Adipocyte (in vitro differentiated cells): ENCODE data around the gene KIF2A.
A peak's percentile ranks its signal among the peaks of the same experiment; 100 is the strongest.

Experiments
- DNase-seq: peaks from one replicate; pipeline ENCODE4 v3.0.0-alpha.2; 2015; ENCODE audit warnings: low read depth
- H3K27me3 ChIP-seq: replicated peaks from 2 replicates; pipeline ENCODE4 v1.7.0; 2013; ENCODE audit warnings: mild to moderate bottlenecking, low read length, moderate library complexity; ENCODE audit not compliant: control insufficient read depth, insufficient read depth
- H3K36me3 ChIP-seq: 2 replicates; pipeline ENCODE4 v1.7.0; 2013; ENCODE audit warnings: low read length, mild to moderate bottlenecking, moderate library complexity; ENCODE audit not compliant: control insufficient read depth, insufficient read depth, severe bottlenecking
- H3K4me1 ChIP-seq: 2 replicates; pipeline ENCODE4 v1.7.0; 2013; ENCODE audit warnings: mild to moderate bottlenecking, low read length, moderate library complexity; ENCODE audit not compliant: control insufficient read depth, insufficient read depth
- H3K4me3 ChIP-seq: 2 replicates; pipeline ENCODE4 v1.7.0; 2013; ENCODE audit warnings: mild to moderate bottlenecking, low read length, moderate library complexity
- H3K9ac ChIP-seq: 2 replicates; pipeline ENCODE4 v1.7.0; 2013; ENCODE audit warnings: mild to moderate bottlenecking, low read length, moderate library complexity
- H3K9me3 ChIP-seq: 2 replicates; pipeline ENCODE4 v1.7.0; 2013; ENCODE audit warnings: mild to moderate bottlenecking, low read length, moderate library complexity; ENCODE audit not compliant: control insufficient read depth

The KIF2A gene

GRCh38 chr5:62305715-62306322 lies at the start of gene KIF2A:
Gene KIF2A (plus strand): TSS chr5:62306206. CDS start chr5:62306473, 267 bp downstream.
- peak within 1 kb of the TSS; percentile 90 for H3K4me3 ChIP-seq
- H3K36me3 ChIP-seq, result no peaks in the 10 kb centered on the region
- peak within 1 kb of the TSS; percentile 86 for H3K9ac ChIP-seq
- no peaks in the 10 kb centered on the region for H3K9me3 ChIP-seq
- DNase-seq, result peak; percentile 98
- peaks cover 17% of the 10 kb centered on the region for H3K4me1 ChIP-seq
- H3K27me3 ChIP-seq, result no peaks in the 10 kb centered on the region

- no peak overlapping the region for H3K4me3 ChIP-seq
- no peaks in the 10 kb centered on the region for H3K27me3 ChIP-seq
- no peak for DNase-seq
- H3K9ac ChIP-seq, result no peak overlapping the region
- H3K9me3 ChIP-seq, result no peaks in the 10 kb centered on the region
- peaks cover 14% of the 10 kb centered on the region for H3K4me1 ChIP-seq
- H3K36me3 ChIP-seq, result no peaks in the 10 kb centered on the region
Observed at GRCh38 chr5:62257020-62257367, 49.0 kb upstream of the KIF2A start.

GRCh38 chr5:62258654-62259053 lies 47.4 kb upstream of the KIF2A start:
- Histone ChIP-seq H3K4me1 (peaks cover 14% of the 10 kb centered on the region), H3K27me3 (no peaks in the 10 kb centered on the region), H3K9me3 (no peaks in the 10 kb centered on the region), H3K36me3 (no peaks in the 10 kb centered on the region), H3K4me3 (no peak overlapping the region), H3K9ac (no peak overlapping the region)
- no peak for DNase-seq

GRCh38 chr5:62259699-62260250 lies 46.2 kb upstream of the KIF2A start:
- Histone ChIP-seq H3K4me3 (no peak overlapping the region), H3K27me3 (no peaks in the 10 kb centered on the region), H3K36me3 (no peaks in the 10 kb centered on the region), H3K9me3 (no peaks in the 10 kb centered on the region), H3K4me1 (peaks cover 14% of the 10 kb centered on the region), H3K9ac (no peak overlapping the region)
- peak; percentile 13 for DNase-seq

- peak; percentile 46 for DNase-seq
- no peaks in the 10 kb centered on the region for H3K27me3 ChIP-seq
Observed at GRCh38 chr5:62260513-62260912, 45.5 kb upstream of the KIF2A start.

GRCh38 chr5:62263401-62263800 lies 42.6 kb upstream of the KIF2A start:
- no peak for DNase-seq
- peaks cover 14% of the 10 kb centered on the region for H3K4me1 ChIP-seq
- no peaks in the 10 kb centered on the region for H3K36me3 ChIP-seq
- no peak overlapping the region for H3K4me3 ChIP-seq
- no peak overlapping the region for H3K9ac ChIP-seq
- no peaks in the 10 kb centered on the region for H3K9me3 ChIP-seq
- H3K27me3 ChIP-seq, result no peaks in the 10 kb centered on the region

More at GRCh38 chr5:62260513-62260912, 45.5 kb upstream of the KIF2A start:
- Histone ChIP-seq H3K4me1 (peaks cover 14% of the 10 kb centered on the region), H3K9me3 (no peaks in the 10 kb centered on the region), H3K9ac (no peak overlapping the region), H3K36me3 (no peaks in the 10 kb centered on the region), H3K4me3 (no peak overlapping the region)

GRCh38 chr5:62265648-62266112 lies 40.3 kb upstream of the KIF2A start:
- Histone ChIP-seq H3K4me1 (peaks cover 3% of the 10 kb centered on the region), H3K36me3 (no peaks in the 10 kb centered on the region), H3K9ac (no peak overlapping the region), H3K27me3 (no peaks in the 10 kb centered on the region), H3K9me3 (no peaks in the 10 kb centered on the region), H3K4me3 (no peak overlapping the region)
- DNase-seq, result no peak

GRCh38 chr5:62266573-62266972 lies 39.4 kb upstream of the KIF2A start:
- H3K27me3 ChIP-seq, result no peaks in the 10 kb centered on the region
- no peak overlapping the region for H3K9ac ChIP-seq
- DNase-seq, result no peak
- H3K9me3 ChIP-seq, result no peaks in the 10 kb centered on the region
- H3K4me3 ChIP-seq, result no peak overlapping the region
- no peaks in the 10 kb centered on the region for H3K4me1 ChIP-seq
- H3K36me3 ChIP-seq, result no peaks in the 10 kb centered on the region

GRCh38 chr5:62268234-62268633 lies 37.8 kb upstream of the KIF2A start:
- DNase-seq, result no peak
- Histone ChIP-seq H3K9me3 (no peaks in the 10 kb centered on the region), H3K4me1 (no peaks in the 10 kb centered on the region), H3K36me3 (no peaks in the 10 kb centered on the region), H3K27me3 (no peaks in the 10 kb centered on the region), H3K4me3 (no peak overlapping the region), H3K9ac (no peak overlapping the region)

GRCh38 chr5:62268792-62269191 lies 37.2 kb upstream of the KIF2A start:
- H3K36me3 ChIP-seq, result no peaks in the 10 kb centered on the region
- no peaks in the 10 kb centered on the region for H3K9me3 ChIP-seq
- no peak for DNase-seq
- H3K9ac ChIP-seq, result no peak overlapping the region
- no peaks in the 10 kb centered on the region for H3K27me3 ChIP-seq
- H3K4me3 ChIP-seq, result no peak overlapping the region
- H3K4me1 ChIP-seq, result no peaks in the 10 kb centered on the region

GRCh38 chr5:62271370-62271769 lies 34.6 kb upstream of the KIF2A start:
- no peaks in the 10 kb centered on the region for H3K9me3 ChIP-seq
- H3K4me1 ChIP-seq, result no peaks in the 10 kb centered on the region
- H3K9ac ChIP-seq, result no peak overlapping the region
- DNase-seq, result no peak
- no peaks in the 10 kb centered on the region for H3K27me3 ChIP-seq
- no peak overlapping the region for H3K4me3 ChIP-seq
- H3K36me3 ChIP-seq, result no peaks in the 10 kb centered on the region

- H3K36me3 ChIP-seq, result no peaks in the 10 kb centered on the region
- H3K27me3 ChIP-seq, result no peaks in the 10 kb centered on the region
- H3K4me3 ChIP-seq, result no peak overlapping the region
- peaks cover under 1% of the 10 kb centered on the region for H3K4me1 ChIP-seq
- no peaks in the 10 kb centered on the region for H3K9me3 ChIP-seq
- no peak for DNase-seq
- no peak overlapping the region for H3K9ac ChIP-seq
Observed at GRCh38 chr5:62271870-62272269, 34.1 kb upstream of the KIF2A start.
